ENCODE data around the gene CD300A.

DNA sequence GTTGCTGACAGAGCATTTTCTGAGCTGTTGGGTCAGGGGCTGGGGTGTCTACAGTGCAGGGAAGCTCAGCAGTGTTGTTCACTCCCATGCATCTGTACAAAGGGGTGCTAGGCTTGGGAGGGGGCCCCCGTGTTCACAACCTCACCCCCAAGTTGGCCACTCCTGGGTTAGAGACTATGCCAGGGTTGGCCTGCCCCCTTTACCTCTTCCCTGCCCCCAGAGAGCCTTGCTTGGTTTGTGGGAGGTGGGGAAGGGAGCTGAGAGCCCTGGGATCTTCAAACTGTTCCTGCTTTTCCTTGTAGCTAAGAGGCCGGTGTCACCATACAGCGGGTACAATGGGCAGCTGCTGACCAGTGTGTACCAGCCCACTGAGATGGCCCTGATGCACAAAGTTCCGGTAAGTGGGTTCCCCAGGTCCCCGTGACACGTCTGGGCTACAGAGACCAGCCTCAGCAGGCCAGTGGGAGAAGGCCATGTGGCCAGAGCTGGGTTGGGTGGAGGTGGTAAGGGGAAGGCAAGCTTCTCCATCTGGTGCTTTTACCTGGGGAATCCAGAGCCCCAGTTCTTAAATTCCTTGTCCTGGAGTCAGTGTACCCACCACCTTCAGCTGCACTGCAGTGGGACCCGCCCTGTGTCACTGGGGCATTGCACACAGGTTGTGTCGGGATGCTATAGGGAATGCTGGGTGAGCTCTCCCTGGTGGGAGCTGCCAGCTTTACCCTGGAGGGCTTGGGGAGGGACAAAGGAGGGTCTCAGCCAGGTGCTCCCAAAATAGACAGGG, 22.7 kb upstream of the CD300A start:
- TF ChIP-seq, protein P1, sequence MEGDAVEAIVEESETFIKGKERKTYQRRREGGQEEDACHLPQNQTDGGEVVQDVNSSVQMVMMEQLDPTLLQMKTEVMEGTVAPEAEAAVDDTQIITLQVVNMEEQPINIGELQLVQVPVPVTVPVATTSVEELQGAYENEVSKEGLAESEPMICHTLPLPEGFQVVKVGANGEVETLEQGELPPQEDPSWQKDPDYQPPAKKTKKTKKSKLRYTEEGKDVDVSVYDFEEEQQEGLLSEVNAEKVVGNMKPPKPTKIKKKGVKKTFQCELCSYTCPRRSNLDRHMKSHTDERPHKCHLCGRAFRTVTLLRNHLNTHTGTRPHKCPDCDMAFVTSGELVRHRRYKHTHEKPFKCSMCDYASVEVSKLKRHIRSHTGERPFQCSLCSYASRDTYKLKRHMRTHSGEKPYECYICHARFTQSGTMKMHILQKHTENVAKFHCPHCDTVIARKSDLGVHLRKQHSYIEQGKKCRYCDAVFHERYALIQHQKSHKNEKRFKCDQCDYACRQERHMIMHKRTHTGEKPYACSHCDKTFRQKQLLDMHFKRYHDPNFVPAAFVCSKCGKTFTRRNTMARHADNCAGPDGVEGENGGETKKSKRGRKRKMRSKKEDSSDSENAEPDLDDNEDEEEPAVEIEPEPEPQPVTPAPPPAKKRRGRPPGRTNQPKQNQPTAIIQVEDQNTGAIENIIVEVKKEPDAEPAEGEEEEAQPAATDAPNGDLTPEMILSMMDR (IDR thresholded peaks at IDR 0.05; ENCODE audit: low read depth, low read length, poor library complexity, severe bottlenecking) = no peak
- TF ChIP-seq EZH2phosphoT487 (IDR thresholded peaks at IDR 0.05; ENCODE audit: borderline replicate concordance, low read length) = no peak

Measured in DOHH2 (cell line).